Skin of body (tissue), 2 donors: Measurements from ENCODE around the gene THOP1. TPM values are rescaled to one million over a fixed set of nuclear protein-coding genes. Genes with fewer than 3 reads are reported as not detected.

Experiments
- DNase-seq: peaks from one replicate; lab custom pipeline; 2025; lab: John Stamatoyannopoulos, UW
- total RNA-seq: library from RNA; depleted of rRNA; stranded (reverse); fragments of >200 nt; gene quantifications from one replicate; pipeline ENCODE4 v1.2.3, GENCODE V29; 2014

THOP1 gene
- total RNA-seq, 1 donor from 2014 or later = 38.9 TPM

DNA sequence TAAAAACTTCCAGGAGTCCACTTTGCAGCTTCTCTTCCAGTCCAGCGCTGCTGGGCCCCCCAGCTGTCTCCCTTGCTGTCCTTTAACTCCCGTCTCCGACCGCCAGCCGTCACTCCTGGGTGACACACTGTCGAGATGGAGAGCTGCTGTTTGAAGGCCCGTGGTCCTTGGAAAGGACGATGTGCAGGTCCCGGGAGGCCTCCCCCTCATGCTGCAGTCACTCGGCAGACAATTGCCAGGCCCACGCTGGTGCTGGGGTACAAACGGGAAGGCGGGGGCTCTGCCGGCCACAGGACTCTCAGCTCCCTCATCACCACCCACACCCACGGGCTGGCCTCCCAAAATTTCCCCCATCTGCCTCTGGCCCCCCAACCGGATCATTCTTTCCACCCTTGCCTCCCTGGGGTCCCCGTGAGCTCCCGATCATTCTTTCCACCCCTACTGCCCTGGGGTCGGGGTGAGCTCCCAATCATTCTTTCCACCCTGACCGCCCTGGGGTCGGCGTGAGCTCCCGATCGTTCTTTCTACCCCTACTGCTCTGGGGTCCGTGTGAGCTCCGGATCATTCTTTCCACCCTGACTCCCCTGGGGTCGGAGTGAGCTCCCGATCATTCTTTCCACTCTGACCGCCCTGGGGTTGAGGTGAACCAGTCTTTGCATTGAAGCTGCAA is 18.3 kb downstream of the THOP1 start:
- no peak for DNase-seq

DNA sequence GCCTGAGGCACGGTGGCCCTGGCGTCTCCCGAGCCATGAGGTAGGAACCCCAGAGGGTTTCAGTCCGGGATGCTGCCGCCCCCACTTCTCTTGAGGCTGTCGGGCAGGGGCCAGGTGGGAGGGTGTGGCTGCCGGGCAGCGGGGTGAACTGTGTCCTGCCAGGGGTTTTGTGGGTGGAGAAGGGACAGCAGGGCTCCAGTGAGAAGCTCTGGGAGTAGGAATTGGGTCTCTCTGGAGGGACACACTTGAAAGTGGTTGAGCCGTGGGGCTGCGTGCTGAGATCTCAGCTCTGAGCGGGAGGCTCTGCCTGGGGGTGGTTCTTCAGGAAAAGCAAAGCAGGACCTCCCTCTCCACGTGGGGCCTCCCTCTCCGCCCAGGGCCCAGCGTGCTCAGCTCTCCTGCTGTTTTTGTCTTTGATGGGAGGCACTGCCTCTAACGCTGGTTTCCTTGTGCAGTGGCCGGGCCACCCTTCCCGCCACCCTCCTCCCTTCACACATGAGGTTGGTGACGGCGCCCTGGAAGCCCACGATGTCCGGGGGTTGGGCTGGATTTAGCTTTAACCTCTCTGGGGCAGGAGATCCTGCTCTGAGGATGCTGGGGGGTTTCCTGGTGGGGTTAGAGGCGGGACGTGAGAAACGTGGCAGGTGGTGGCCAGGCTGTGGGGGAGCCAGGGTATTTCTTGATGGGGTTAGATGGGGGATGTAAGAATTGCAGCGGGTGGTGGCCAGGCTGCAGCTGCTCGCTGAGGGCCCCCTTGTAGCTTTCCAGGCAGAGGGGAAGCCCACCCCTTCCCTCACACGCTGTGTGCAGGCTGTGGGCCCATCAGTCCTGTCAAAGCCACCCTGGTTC is 19.1 kb downstream of the THOP1 start:
- no peak for DNase-seq

DNA sequence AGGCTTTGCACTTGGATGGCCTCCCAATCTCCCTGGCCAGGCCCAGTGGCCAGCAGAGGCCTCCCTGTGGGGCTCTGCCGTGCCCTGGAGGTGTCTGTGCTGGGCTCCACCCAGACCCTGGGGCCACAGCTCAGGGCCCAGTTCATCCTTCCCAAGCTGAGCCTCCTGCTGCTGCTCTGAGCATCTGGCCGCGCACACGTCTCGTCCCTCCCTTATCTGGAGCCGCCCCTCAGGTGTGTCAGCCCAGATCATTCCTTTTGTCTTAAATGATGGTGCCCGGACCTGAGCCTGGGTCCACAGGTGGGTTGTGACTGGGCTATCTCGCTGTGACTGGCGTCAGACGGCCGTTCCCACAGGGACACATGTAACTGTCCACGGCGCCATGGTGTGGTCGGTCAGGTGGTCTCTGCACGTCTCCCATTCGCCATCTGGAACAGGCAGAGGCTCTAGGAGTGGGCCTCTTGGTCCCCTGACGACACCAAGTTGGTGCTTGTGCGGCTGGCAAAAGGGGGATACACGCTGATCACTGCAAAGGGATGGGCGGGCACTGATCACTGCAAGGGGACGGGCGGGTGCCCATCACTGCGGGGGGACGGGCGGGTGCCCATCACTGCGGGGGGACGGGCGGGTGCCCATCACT is 20.1 kb downstream of the THOP1 start:
- no peak for DNase-seq

DNA sequence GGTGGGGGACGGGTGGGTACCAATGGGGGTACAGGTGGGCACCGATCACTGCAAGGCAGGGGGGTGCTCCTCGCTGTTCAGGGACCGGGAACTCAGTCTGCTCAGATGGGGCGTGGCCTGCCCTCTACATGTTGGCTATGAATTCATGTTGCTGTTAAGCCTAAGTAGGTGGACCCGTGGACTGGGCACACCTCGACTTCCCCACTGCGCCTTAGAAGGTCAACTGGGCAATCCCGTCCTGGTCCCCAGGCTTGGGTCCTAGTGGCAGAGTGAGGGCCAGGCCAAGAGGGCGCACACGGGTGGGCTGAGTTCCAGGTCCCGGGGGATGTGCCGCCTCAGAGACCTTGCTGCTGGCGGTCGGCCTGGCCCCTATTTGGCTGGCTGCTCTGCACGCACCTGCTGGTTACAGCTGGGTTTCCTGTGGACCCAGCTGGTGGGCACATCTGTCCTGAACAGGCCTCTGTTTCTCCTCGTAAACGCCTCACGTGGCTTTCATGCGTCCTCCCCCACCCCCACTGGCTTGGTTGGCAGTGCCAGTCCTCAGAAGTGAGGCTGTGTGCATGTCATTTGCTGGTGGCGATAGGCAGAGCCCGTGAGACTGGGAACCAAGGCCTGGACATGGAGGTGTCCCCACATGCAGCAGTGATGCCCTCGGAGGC is 20.8 kb downstream of the THOP1 start:
- no peak for DNase-seq

DNA sequence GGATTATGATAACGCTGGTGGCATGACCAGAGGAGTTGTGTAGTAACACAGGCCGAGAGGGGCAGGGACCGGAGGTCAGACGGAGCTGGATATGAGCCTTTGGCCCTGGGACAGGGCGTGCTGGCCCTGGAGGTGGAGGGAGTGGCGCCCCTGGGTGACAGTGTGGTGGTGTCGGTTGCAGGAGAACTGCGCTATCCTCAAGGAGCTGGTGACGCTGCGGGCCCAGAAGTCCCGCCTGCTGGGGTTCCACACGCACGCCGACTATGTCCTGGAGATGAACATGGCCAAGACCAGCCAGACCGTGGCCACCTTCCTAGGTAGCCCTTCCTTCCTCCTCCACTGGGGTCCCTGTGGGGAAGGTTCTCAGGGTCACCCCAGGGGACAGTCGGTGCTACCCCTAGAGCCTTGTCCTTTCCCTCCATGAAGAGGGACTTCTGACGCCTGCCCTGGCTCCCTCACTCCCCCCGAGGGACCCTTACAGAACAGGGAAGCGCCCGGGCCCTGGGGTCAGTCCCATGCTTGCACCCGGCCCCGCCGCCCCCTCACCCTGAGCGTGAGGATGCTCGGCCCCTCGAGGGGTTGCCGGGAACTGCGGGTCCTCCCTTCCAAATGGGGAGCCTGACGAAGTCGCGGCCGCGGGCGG is 21.6 kb downstream of the THOP1 start:
- no peak for DNase-seq

DNA sequence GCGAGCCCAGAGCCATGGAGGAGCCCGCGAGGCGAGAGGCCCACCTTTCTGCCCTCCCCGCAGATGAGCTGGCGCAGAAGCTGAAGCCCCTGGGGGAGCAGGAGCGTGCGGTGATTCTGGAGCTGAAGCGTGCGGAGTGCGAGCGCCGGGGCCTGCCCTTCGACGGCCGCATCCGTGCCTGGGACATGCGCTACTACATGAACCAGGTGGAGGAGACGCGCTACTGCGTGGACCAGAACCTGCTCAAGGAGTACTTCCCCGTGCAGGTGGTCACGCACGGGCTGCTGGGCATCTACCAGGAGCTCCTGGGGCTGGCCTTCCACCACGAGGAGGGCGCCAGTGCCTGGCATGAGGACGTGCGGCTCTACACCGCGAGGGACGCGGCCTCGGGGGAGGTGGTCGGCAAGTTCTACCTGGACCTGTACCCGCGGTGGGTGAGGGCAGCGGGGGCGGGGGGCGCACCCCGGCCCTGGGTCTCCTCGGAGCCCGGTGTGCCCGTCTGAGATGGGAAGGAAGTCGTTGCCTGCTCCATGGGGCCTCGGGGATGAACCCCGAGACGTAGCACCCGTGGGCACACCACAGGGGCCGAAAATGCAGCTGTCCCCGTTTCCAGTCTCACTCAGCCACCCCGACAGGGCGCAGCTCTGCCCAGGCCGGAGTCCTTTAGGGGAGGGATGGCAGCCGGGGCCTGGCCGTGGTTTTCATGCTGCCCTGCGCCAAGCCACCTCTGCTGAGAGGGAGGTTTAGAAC is 22.3 kb downstream of the THOP1 start:
- no peak for DNase-seq

DNA sequence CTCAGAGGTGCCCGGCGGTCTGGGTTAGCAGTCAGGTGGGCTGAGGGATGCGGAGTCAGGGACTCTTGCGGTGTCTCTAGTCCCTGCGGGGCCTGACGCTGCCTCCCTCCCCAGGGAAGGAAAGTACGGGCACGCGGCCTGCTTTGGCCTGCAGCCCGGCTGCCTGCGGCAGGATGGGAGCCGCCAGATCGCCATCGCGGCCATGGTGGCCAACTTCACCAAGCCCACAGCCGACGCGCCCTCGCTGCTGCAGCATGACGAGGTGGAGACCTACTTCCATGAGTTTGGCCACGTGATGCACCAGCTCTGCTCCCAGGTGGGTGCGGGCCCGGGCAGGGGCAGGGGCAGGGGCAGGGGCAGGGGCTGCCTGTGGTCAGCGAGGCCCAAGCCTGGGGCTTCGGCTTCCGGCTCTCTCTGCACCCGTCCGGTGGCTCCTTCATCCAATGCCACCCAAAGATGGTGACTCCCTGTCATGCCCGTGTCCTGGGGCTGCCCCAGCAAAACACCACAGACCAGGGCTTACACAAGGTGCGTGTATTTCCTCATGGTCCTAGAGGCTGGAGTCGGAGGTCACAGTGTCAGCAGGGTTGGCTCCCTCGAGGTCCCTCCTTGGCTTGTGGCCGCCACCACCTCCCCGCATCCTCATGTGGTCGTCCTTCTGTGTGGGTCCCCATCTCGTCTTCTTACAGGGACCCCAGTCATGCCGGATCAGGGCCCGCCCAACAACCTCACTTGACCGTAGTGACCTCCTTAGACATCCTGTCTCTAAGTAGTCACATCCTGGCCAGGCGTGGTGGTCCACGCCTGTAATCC is 23.0 kb downstream of the THOP1 start:
- DNase-seq = no peak

DNA sequence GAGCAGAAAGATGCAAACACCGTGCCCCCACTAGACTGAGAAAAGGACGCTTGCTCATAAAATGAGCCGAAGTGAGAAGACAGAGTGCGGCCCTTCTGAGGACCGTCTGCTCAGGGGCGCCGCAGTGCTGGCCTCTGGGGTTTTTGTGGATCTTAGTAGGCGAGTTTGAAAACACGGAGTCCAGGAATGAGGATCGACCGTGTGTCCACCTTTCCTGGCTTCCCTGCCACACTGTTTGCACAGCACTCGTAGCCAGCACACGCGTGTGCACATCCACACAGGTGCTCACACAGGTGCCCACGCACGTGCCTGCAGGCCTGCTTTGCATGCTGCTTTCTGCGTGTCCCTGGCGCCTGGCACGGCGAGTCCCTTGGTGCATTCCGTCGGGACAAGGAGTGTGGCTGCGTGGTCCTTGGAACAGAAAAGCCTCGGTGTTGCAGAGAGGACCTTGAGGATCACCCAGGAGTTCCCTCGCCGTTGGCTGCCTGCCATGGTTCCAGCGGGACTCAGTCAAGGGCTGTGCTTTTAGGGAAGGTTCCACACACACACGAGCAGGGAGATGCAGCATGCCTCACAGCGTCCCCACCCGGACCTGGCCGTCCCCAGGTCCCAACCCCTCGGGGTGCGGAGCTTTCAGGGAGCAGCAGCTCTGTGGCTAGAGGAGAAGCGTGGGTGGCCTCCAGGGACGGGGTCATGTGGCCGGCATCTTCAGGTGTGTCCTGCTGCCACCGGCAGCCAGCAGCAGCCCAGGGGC is 24.3 kb downstream of the THOP1 start:
- no peak for DNase-seq

DNA sequence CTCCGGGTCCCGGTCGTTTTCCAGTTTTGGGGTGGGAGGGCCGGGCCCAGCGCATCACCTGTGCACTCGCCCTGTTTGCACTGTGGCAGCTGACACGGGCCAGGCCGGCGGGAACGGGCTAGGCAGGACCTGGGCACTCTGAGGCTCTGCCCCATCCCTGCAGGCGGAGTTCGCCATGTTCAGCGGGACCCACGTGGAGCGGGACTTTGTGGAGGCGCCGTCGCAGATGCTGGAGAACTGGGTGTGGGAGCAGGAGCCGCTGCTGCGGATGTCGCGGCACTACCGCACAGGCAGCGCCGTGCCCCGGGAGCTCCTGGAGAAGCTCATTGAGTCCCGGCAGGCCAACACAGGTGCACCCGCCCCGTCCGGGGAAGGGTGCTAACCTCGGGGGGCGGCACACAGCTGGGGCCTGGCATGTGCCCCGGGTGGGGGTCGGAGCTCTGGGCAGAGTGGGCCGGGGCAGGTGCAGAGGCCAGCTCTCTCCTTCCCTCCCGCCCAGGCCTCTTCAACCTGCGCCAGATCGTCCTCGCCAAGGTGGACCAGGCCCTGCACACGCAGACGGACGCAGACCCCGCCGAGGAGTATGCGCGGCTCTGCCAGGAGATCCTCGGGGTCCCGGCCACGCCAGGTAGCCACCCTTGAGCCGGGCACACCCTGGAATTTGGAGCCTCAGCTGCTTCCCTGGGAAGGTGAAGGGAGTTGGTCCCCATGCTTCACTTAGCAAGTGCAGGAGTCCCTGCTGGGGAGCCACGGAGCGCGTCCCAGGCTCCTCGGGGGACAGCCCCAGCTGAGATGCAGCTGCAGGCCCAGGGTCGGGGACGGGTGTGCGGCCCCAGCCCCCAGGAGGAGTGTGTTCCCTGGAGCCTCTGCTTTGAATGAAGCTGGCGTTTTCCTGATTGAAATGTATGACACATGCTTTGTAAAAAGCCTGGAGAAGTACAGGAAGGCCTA is 25.1 kb downstream of the THOP1 start:
- DNase-seq = no peak

DNA sequence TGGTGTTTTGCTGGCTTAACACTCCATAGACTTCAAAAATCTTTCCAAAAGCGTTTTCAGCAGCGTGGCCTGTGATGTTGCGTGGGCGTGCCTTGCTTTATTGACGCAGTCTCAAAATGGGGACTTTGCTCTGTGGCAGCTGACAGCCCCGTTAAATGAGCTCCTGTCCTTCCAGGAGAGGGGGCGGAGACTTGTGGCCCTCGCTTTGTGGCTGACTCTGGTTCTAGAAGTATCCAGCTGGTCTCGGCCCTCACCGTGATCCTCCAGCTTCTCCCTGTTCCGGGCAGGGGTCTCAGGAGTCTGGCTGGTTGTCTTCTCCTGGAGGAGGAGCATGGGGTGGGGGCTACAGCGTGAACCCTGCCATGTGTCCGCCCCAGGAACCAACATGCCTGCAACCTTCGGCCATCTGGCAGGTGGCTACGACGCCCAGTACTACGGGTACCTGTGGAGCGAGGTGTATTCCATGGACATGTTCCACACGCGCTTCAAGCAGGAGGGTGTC is 26.0 kb downstream of the THOP1 start:
- no peak for DNase-seq

DNA sequence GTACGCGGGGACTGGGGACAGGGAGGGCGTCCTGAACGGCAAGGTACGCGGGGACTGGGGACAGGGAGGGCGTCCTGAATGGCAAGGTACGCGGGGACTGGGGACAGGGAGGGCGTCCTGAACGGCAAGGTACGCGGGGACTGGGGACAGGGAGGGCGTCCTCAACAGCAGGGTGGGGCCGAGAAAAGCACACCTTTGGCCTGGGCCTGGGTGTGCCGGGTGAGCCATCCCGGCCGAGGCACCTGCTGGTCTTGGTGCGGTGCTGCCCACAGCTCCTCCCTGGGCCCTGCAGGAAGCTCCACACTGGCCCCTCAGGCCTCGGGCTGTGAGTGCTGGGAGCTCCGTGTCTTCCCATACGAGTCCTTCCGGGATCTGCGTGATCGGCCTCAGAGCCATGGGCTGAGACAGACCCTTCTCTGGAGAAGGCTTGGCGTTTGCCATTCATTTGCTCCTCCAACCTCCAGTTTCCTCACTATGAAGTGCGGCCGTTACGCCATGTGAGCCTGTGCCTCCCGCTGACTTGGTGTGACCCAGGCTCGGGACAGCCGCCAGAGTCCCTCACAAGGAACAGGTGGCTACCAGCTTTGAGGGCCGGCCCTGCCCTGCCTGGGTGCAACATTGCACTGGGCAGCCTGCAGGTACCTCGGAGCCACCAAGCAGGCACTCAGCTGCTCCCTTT is 26.6 kb downstream of the THOP1 start:
- no peak for DNase-seq

DNA sequence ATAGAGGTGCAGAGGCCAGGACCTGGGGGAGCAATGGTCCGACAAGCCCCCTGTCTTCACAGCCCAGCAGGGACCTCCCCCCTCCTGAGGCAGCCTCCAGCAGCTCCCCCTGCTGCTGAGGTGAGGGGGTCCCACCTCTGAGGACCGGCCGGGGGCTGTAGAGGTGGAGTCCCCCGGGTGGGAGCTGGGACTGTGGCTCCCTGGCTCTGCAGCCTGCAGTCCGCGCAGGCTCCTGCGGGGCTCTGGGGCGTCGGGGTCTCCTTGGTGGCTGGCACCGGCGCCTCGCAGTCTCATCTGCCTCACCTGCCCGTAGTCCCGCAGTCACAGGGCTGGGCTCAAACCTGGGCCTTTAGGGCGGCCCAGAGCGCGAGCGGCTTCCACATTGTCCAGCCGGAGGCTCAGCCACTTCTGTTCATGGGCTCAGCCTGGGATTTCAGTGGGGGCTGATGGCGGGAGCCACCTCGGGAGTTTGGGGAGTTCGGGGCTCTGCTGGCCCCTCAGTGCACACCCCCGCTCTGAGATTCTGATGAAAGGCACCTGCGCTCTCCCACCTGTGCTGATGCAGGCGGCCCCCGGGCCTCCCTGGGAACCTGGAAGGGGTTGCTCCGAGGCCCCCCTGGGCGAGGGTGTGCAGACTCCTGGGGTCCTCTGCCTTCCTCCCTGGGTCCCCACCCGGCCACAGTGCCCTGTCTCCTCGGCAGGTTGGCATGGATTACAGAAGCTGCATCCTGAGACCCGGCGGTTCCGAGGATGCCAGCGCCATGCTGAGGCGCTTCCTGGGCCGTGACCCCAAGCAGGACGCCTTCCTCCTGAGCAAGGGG is 27.3 kb downstream of the THOP1 start:
- DNase-seq = no peak

DNA sequence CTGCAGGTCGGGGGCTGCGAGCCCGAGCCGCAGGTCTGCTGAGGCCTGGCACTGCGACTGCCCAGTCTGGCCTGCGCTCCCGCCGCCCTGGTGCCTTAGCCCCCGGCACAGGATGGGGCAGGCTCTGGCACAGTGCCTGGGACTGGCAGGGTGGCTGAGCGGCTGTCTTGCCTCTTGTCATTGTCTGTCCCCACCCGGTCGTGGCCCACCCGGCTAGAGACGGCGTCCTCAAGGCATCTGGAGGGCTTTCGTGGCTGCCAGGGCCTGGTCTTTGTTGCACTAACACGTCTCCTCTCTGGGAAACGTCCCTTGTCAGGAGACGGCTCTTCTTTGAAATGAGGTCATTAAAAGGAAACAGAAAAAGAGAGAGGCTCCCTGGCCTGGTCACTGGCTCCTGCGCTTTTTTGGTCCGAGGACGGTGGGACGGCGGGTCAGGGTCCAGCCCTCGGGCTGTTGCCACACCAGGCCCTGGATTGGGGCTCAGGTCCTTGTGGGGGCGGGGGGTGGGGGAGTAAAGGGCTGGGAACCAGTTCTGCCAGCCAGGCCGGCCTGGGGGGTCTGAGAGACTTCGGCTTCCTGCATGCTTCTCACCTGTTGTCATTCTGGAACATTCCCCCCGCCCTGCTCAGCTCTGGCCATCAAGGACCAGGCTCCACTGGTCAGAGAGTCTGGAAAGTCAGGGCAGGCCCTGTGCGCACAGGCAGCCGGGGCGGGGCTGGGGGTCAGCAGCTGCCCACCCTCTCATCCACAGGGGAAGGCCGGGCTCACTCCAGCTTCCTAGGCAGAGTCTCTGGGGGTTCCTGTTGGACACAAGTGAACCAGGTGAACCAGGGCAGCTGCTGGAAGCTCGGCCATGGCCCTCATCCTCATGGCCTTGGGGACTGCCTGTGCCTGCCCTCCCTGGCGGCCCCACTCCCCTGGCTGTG is 28.2 kb downstream of the THOP1 start:
- DNase-seq = no peak

DNA sequence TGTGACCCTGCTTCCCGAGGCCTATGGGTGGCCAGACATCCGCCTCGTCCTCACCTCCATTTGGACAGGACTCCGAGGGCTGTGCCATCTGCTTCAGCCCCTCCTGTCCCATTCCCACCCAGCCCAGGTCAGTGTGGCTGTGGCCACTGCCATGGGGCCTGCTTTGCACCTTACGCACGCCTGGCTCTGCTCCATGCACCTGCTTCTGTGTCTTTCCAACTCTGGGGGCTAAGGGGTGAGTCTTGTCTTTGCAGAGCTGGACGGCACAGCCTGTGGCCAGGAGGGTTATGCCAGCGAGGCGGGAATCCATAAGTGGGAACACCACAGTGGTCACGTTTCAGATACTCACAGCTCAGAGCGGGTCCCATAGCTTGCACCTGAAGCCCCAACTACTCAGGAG is 29.1 kb downstream of the THOP1 start:
- DNase-seq = no peak

DNA sequence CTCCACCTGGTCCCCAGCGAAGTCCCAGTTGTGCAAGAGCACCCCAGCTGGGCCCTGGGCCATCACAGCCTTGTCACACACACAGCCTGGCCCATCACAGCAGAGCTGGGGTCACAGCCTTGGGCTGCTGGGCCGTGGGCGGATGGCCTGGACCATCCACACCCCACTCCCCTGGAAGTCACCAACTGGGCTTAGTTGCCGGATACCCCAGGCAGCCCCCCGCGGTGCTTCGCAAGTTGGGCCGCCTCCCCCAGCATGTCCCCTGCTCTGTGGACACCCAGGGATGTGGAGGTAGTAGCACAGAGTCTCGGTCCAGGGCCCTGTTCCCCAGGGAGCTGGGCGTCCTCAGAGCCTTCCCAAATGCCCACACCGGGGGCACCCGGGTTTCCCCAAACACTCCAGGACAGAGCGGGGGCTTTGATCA is 29.9 kb downstream of the THOP1 start:
- DNase-seq = no peak
